Smooth muscle cell of trachea (primary cell): Measurements from ENCODE around the gene TBC1D12. TPM values are rescaled to one million over a fixed set of nuclear protein-coding genes. Genes with fewer than 3 reads are reported as not detected.

ENCODE experiments used
- total RNA-seq: library from RNA; depleted of rRNA; stranded (reverse); fragments of >200 nt; gene quantifications from 2 replicates; pipeline ENCODE4 v1.2.1, GENCODE V29; 2014

The TBC1D12 gene
- total RNA-seq = 17.0 and 19.8 TPM in 2 replicates

GRCh38 chr10:94402204-94402842 lies at the start of gene TBC1D12:
TBC1D12 (plus strand) TSS chr10:94402541; CDS start chr10:94402614, 73 bp downstream.

GRCh38 chr10:94362360-94363250 lies 39.7 kb upstream of the TBC1D12 start, which contains the start of gene NOC3L:
NOC3L (minus strand) TSS chr10:94362939; CDS start chr10:94362838, 101 bp downstream.

GRCh38 chr10:94545391-94546048 lies 143.2 kb downstream of the TBC1D12 start, which contains the start of gene HELLS:
HELLS (plus strand) TSS chr10:94545788; CDS start chr10:94545922, 134 bp downstream.

Other genes starting within 250 kb of the TBC1D12 start
- gene NOC3L, start 39.6 kb upstream of the TBC1D12 start, total RNA-seq = 26.0 and 31.9 TPM in 2 replicates
- gene HELLS, start 143.2 kb downstream of the TBC1D12 start, total RNA-seq = 5.8 and 62.1 TPM in 2 replicates